ENCODE results near the gene CERCAM.

- no peak for TF ChIP-seq CTCF (IDR thresholded peaks at IDR 0.05)
- TF ChIP-seq TCF7L2 (IDR thresholded peaks at IDR 0.05; ENCODE audit: low read depth, low read length): no peak
- no peak for TF ChIP-seq POLR2AphosphoS5 (IDR thresholded peaks at IDR 0.05; ENCODE audit: low read depth, low read length)
- no peak for TF ChIP-seq REST (IDR thresholded peaks at IDR 0.05; ENCODE audit: insufficient read depth in 1 of 2, low read depth in 2 of 2, low read length in 1 of 2)
Measured at GRCh38 chr9:128457207-128457606, 36.5 kb downstream of the CERCAM start.
